GM18907 (cell line): ENCODE results near the gene GRIK2.
A peak's percentile ranks its signal among the peaks of the same experiment; 100 is the strongest.

ENCODE experiments used
- ATAC-seq: cut with Tn5 transposase; IDR thresholded peaks from one replicate; pipeline ENCODE4 v1.9.1; 2021; ENCODE audit warnings: mild to moderate bottlenecking, moderate library complexity; ENCODE audit not compliant: unreplicated experiment

GRIK2 gene

DNA sequence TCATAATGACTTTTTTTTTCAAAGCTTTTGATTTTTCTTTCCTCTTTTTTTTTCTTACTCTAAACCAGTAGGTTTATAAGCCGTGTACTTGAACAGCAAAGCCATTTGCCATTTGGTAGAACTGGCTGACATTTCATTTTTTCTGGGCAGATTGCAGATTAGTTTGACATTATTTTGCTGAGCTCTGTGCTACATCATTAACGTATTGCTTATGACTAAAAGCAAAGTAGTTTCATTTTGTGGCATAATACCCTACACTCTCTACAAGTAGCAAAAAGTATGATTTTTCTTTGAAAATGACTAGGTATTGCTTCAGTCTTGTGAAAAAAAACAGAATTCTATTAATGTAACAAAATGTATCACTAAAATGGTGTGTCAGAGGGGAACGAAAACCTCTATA, 141.3 kb downstream of the GRIK2 start:
- ATAC-seq: no peak

- ATAC-seq: no peak
Observed at GRCh38 chr6:101537753-101538316, 144.3 kb downstream of the GRIK2 start.

DNA sequence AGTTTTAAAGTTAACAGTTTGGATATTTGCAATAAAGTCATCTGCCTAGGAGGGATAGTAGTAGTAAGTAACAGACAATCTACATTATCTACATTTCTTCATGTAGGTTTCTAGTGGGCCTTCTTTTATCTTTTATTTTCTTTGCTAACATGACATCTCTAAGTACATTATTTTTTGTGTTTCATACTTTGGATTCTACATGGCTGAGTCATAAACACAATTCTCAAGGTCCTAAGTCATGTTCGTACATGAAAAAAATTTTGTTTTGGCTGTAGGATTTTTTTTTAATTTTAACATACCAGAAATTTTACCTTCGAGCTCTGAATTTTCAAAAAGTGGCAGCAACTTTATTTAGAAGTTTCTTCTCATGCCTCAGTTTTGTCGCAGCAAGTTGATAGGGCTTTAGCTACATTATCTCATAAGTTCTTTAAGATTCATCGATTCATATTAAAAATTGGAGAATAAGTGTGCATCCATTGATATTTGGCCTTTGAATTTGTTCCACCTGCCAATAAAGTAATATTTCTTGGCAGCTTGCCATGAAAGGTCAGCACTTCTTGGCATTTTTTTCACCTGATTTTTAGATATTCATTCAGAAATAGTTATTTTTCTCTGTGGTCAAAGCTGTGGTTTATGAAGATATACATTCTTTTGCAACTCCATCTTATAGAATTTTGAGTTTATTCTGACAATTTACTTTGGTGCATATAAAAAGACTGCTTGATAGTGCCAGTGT, 146.2 kb downstream of the GRIK2 start:
- ATAC-seq: no peak

DNA sequence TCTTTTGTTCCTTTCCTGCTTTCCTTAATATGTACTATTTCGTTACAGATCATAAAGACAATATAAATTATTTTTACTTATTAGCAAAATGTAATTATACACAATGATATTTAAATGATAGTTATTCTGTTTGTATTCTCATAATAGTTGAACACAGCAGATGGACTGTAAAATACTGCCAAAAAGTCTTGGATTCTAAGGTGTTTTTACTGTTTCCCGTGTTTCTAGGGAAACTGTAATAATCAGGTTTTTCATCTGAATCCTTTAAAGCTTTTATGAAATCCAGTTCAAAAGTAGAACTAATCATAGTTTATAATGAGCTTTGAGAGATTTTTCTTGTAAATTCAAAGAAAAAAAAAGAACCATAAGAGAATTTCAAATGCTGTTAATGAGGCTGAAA, 148.4 kb downstream of the GRIK2 start:
- no peak for ATAC-seq

DNA sequence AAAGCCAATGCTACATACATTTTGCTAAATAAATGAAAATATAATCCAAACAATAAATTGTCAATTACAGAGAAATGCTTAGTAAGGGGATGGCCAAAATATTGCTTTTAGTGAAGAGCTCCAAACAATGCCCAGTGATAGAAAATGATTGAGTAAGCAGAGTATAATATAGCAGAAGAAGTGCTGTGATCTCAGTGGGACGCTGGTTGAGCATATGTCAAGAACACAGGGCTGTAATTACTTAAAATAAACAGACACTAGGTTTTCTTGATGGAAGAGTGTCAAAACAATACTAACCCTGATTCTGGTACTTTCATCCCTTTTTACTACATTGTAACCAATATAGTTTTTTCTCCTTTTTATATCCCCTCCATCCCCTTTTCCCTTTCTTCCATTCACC, 150.3 kb downstream of the GRIK2 start:
- no peak for ATAC-seq

GRCh38 chr6:101544286-101544685, 150.8 kb downstream of the GRIK2 start:
- ATAC-seq: no peak

DNA sequence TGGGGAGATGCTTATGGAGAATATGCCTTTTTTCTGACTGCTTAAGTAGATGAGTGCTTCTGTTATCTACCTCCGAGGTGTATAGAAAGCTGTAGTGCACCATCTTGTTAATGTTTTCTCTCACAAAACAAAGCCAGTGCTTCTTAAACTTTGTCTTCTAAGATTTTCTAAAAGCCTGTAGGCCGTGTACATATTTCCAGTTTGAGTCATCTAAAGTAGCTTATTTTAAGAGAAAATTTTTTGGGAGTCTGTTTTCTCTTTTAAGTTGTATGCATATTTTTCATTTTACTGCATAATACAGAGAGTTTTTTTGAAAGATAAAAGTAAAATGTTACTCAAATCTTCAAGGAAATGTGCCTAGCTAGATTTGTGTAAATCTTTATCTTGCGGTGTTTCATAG, 151.7 kb downstream of the GRIK2 start:
- ATAC-seq: no peak

- ATAC-seq: no peak
Observed at GRCh38 chr6:101550451-101550850, 156.9 kb downstream of the GRIK2 start.

GRCh38 chr6:101554231-101554630, 160.7 kb downstream of the GRIK2 start:
- ATAC-seq: no peak

GRCh38 chr6:101558712-101559111, 165.2 kb downstream of the GRIK2 start:
- no peak for ATAC-seq

- ATAC-seq: no peak
Observed at GRCh38 chr6:101572627-101573026, 179.1 kb downstream of the GRIK2 start.

- ATAC-seq: no peak
Observed at GRCh38 chr6:101577091-101577490, 183.6 kb downstream of the GRIK2 start.

GRCh38 chr6:101578306-101578705, 184.8 kb downstream of the GRIK2 start:
- no peak for ATAC-seq

DNA sequence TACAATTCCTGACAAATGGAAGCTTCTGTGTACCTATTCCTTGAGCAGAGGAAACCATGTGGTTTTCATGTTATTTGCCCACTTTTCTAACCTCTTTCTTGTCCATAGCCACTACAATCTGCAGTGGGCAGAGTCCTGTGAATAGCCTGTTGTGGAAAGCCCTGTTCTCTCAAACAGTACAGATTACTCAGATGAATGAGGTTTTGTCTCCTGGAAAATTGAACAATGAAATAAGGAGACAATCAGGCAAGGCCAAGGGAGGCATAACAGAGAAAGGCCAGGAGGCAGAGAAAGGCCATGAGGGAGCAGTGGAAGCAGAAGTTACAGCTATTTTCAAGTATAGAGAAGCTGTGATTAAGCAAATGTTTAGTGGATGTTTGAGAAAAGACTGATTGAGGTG, 189.3 kb downstream of the GRIK2 start:
- no peak for ATAC-seq

DNA sequence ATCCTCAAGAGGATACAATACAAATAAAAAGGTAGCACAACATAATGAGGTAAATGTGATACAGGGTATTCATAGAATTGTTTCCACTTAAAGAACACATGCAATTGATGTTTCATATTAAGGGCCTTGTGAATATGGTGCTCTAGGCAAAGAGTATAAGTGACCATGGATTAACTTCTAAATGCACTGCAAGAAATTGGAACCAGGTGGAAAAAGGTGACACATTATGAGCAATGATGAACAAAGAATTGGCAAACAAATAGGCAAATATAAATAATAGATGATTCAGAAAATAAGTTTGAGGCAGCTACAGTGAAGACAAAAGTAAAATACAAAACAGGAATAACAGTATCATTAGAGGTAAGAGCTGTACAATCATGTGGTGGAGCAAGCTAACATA, 192.0 kb downstream of the GRIK2 start:
- no peak for ATAC-seq

DNA sequence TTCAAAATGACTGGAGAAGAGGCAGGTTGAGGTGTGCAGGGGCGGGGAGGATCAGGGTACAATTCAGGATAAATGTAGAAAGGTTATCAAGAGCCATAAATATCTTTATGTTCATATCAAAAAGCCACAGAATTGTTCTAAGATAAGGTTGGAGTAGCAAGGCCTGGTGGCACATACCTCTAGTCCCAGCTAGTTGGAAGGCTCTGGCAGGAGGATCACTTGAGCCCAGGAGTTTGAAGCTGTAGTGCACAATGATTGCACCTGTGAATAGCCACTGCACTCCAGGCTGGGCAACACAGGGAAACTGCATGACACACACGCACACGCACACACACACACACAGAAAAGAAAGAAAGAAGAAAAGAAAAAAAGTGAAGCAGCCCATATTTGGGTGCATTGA, 194.8 kb downstream of the GRIK2 start:
- ATAC-seq: no peak

GRCh38 chr6:101595276-101595675, 201.8 kb downstream of the GRIK2 start:
- no peak for ATAC-seq

GRCh38 chr6:101597693-101598092, 204.2 kb downstream of the GRIK2 start:
- ATAC-seq: no peak

DNA sequence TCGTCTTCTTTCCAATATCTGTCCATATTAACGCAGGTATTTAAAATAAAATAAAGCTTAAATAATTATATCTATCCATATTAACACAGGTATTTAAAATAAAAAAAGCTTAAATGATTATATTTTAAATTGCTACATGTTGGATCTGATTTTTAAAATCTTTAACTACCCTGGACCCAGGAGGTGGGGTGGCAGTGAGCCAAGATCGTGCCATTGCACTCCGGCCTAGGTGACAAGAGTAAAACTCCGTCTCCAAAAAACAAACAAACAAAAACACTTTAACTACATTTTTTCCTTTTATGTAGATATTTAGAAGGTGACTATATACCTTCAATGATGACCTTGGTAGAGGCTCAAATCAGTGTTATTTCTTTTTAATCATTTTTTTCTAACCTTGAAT, 211.9 kb downstream of the GRIK2 start:
- ATAC-seq: no peak

- ATAC-seq: peak; percentile 97
Observed at GRCh38 chr6:101605874-101606273, 212.4 kb downstream of the GRIK2 start.

DNA sequence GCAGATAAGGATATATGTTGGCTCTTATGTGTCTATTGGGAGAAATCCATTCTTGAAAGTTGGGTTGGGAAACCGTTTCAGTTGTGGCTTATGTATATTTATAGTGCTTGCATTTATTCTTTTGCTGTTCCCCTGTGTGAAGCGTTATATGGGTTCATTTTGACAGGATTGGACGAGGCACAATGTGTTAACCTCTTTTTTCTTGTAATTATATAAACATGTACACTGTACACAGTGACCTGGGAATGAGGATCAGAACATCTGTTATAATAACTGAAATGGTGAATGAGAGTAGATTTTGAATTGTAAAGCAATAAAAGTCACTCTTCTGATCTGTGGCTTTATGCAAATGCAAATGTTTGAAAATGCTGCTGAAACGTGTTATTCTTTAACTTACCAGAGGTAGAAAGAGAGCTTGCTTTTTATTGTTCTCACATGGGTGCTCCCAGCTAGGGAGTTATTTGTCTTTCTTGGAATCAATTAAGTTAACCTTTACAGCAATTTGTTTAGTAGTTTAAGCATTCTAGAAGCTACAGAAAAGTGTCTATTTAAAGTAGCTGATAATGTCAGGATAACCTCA, 213.7 kb downstream of the GRIK2 start:
- ATAC-seq: no peak

GRCh38 chr6:101608703-101609102, 215.2 kb downstream of the GRIK2 start:
- ATAC-seq: no peak

- ATAC-seq: no peak
Observed at GRCh38 chr6:101613556-101613955, 220.0 kb downstream of the GRIK2 start.
